ENCODE measurements around the gene PARD3B.

PARD3B gene

GRCh38 chr2:205644018-205644417 lies 1098.7 kb downstream of the PARD3B start:
- in situ Hi-C loops (cut with MboI; ENCODE audit: low sequenced_read_pairs, unreplicated experiment) = no loop called here
- DNase-seq (ENCODE audit: low spot score) = no peak

GRCh38 chr2:205646680-205647079 lies 1101.4 kb downstream of the PARD3B start:
- TF ChIP-seq CTCF (IDR thresholded peaks at IDR 0.05; ENCODE audit: borderline replicate concordance, control extremely low read depth, extremely low read depth, insufficient read depth, missing control alignments) = no peak
- DNase-seq (ENCODE audit: low spot score) = peak; percentile 28

More at GRCh38 chr2:205644018-205644417, 1098.7 kb downstream of the PARD3B start:
- no peak for TF ChIP-seq CTCF (IDR thresholded peaks at IDR 0.05; ENCODE audit: borderline replicate concordance, control extremely low read depth, extremely low read depth, insufficient read depth, missing control alignments)

GRCh38 chr2:205650450-205650849 lies 1105.2 kb downstream of the PARD3B start:
- no peak for TF ChIP-seq CTCF (IDR thresholded peaks at IDR 0.05; ENCODE audit: borderline replicate concordance, control extremely low read depth, extremely low read depth, insufficient read depth, missing control alignments)
- in situ Hi-C loops (cut with MboI; ENCODE audit: low sequenced_read_pairs, unreplicated experiment) = no loop called here
- DNase-seq (ENCODE audit: low spot score) = no peak

More at GRCh38 chr2:205646680-205647079, 1101.4 kb downstream of the PARD3B start:
- in situ Hi-C loops (cut with MboI; ENCODE audit: low sequenced_read_pairs, unreplicated experiment) = no loop called here

GRCh38 chr2:205650931-205651330 lies 1105.7 kb downstream of the PARD3B start:
- no peak for TF ChIP-seq CTCF (IDR thresholded peaks at IDR 0.05; ENCODE audit: borderline replicate concordance, control extremely low read depth, extremely low read depth, insufficient read depth, missing control alignments)
- no peak for DNase-seq (ENCODE audit: low spot score)
- in situ Hi-C loops (cut with MboI; ENCODE audit: low sequenced_read_pairs, unreplicated experiment) = no loop called here

- in situ Hi-C loops (cut with MboI; ENCODE audit: low sequenced_read_pairs, unreplicated experiment) = no loop called here
- no peak for TF ChIP-seq CTCF (IDR thresholded peaks at IDR 0.05; ENCODE audit: borderline replicate concordance, control extremely low read depth, extremely low read depth, insufficient read depth, missing control alignments)
- no peak for DNase-seq (ENCODE audit: low spot score)
Measured at GRCh38 chr2:205651719-205652118, 1106.4 kb downstream of the PARD3B start.

GRCh38 chr2:205654878-205655605 lies 1109.8 kb downstream of the PARD3B start:
- DNase-seq (ENCODE audit: low spot score) = no peak
- in situ Hi-C loops (cut with MboI; ENCODE audit: low sequenced_read_pairs, unreplicated experiment) = no loop called here
- TF ChIP-seq CTCF (IDR thresholded peaks at IDR 0.05; ENCODE audit: borderline replicate concordance, control extremely low read depth, extremely low read depth, insufficient read depth, missing control alignments) = no peak

All from GM13976 (cell line).